Thyroid gland (tissue), 4 donors: ENCODE results near the gene HDAC8. TPM values are rescaled to one million over a fixed set of nuclear protein-coding genes. Genes with fewer than 3 reads are reported as not detected.

Source experiments
- DNase-seq, 2 donors: peaks; one replicate each; pipeline ENCODE4 v3.0.0-alpha.2; 2019
- H3K27ac ChIP-seq, 3 donors: fragments of 200-600 bp; sonication (generic); 1 replicate in 2 of 3; 2 replicates in 1 of 3; pipeline ENCODE4 v1.5.1; 2016 to 2019; ENCODE audit warnings: mild to moderate bottlenecking in 1 of 3, moderate library complexity in 1 of 3
- H3K27me3 ChIP-seq: fragments of 200-600 bp; sonication (generic); one replicate; pipeline ENCODE4 v1.5.1; 2019
- H3K36me3 ChIP-seq, 2 donors: fragments of 200-600 bp; sonication (generic); one replicate each; pipeline ENCODE4 v1.5.1; 2016 to 2019
- H3K4me1 ChIP-seq, 2 donors: fragments of 200-600 bp; sonication (generic); one replicate each; pipeline ENCODE4 v1.5.1; 2017 to 2019
- H3K4me3 ChIP-seq, 3 donors: fragments of 200-600 bp; sonication (generic); replicated peaks in 1 of 3; 1 replicate in 2 of 3; 2 replicates in 1 of 3; pipeline ENCODE4 v1.5.1; 2016; ENCODE audit warnings: mild to moderate bottlenecking in 1 of 3
- H3K9me3 ChIP-seq: fragments of 200-600 bp; sonication (generic); one replicate; pipeline ENCODE4 v1.5.1; 2017
- CTCF ChIP-seq, 6 experiments: fragments of 200-600 bp in 3 of 6; fragments of 450-650 bp in 3 of 6; sonication (generic) in 3 of 6; IDR thresholded peaks; one replicate each; pipeline ENCODE4 v1.5.1; 2016 to 2019; ENCODE audit warnings: antibody characterized with exemption in 6 of 6, mild to moderate bottlenecking in 2 of 6, inconsistent platforms in 1 of 6, moderate library complexity in 1 of 6
- POLR2A ChIP-seq, 2 donors: fragments of 450-650 bp; IDR thresholded peaks; one replicate each; pipeline ENCODE4 v1.6.1; 2017; ENCODE audit warnings: antibody characterized with exemption in 2 of 2, mild to moderate bottlenecking in 2 of 2, moderate library complexity in 1 of 2
- WGBS, 2 donors: methylation state at CpG; one replicate each; pipeline ENCODE4 v1.1.5; 2017; 5-methylcytosine and 5-hydroxymethylcytosine counted together
- intact Hi-C: fragments of 100-400 bp; cut with DNase I; formaldehyde crosslinking; loops from one replicate; pipeline ENCODE4 v1.15.1; 2023
- total RNA-seq, 4 donors: library from RNA; depleted of rRNA; stranded (reverse); fragments of >200 nt; gene quantifications; one replicate each; pipeline ENCODE4 v1.2.3, GENCODE V29; 2016

Gene HDAC8
- total RNA-seq, 4 donors from 2014 or later = 46.5 to 74.9 (median 55.4) TPM

GRCh38 chrX:72381439-72382201, 191.0 kb downstream of the HDAC8 start:
- intact Hi-C loops = no loop called here
- 15 to 37% methylated on average over 2 of the region's 2 CpGs for WGBS, 2 donors
- H3K27ac ChIP-seq = peak overlapping the region; percentile 43 to 70 (median 63)

GRCh38 chrX:72376124-72376523, 196.5 kb downstream of the HDAC8 start:
- no peak for DNase-seq
- intact Hi-C loops = no loop called here
- WGBS, 2 donors = 98 to 99% methylated on average over 9 of the region's 9 CpGs
- no peaks in the 10 kb centered on the region for H3K9me3 ChIP-seq
- no peaks in the 10 kb centered on the region for H3K27me3 ChIP-seq
- H3K4me3 ChIP-seq = no peak overlapping the region
- peaks cover 3 to 4% of the 10 kb centered on the region in 2 donors for H3K4me1 ChIP-seq
- no peaks in the 10 kb centered on the region for H3K36me3 ChIP-seq
- no peak overlapping the region for H3K27ac ChIP-seq
- TF ChIP-seq POLR2A (IDR thresholded peaks at IDR 0.05) (no peak), CTCF (IDR thresholded peaks at IDR 0.05) (no peak)

More at GRCh38 chrX:72381439-72382201, 191.0 kb downstream of the HDAC8 start:
- DNase-seq = peak; percentile 38 to 47
- TF ChIP-seq POLR2A (IDR thresholded peaks at IDR 0.05) (no peak), CTCF (IDR thresholded peaks at IDR 0.05) (no peak)
- no peaks in the 10 kb centered on the region for H3K27me3 ChIP-seq
- H3K4me3 ChIP-seq = no peak overlapping the region
- no peaks in the 10 kb centered on the region for H3K9me3 ChIP-seq
- H3K36me3 ChIP-seq = no peaks in the 10 kb centered on the region
- peaks cover 13 to 17% of the 10 kb centered on the region in 2 donors for H3K4me1 ChIP-seq

GRCh38 chrX:72373136-72373535, 199.5 kb downstream of the HDAC8 start:
- intact Hi-C loops = no loop called here
- H3K4me3 ChIP-seq = no peak overlapping the region
- H3K27me3 ChIP-seq = no peaks in the 10 kb centered on the region
- H3K36me3 ChIP-seq = no peaks in the 10 kb centered on the region
- no peaks in the 10 kb centered on the region for H3K9me3 ChIP-seq
- DNase-seq = no peak
- 96 to 100% methylated on average over 1 of the region's 1 CpG for WGBS, 2 donors
- H3K27ac ChIP-seq = no peak overlapping the region
- no peaks in the 10 kb centered on the region for H3K4me1 ChIP-seq
- TF ChIP-seq CTCF (IDR thresholded peaks at IDR 0.05) = no peak
- TF ChIP-seq POLR2A (IDR thresholded peaks at IDR 0.05) = no peak

GRCh38 chrX:72372735-72373134, 199.9 kb downstream of the HDAC8 start:
- intact Hi-C loops = no loop called here
- Histone ChIP-seq H3K27ac (no peak overlapping the region), H3K27me3 (no peaks in the 10 kb centered on the region), H3K36me3 (no peaks in the 10 kb centered on the region), H3K4me3 (no peak overlapping the region), H3K9me3 (no peaks in the 10 kb centered on the region), H3K4me1 (no peaks in the 10 kb centered on the region)
- WGBS, 2 donors = 95% methylated on average over 2 of the region's 2 CpGs
- DNase-seq = no peak
- TF ChIP-seq POLR2A (IDR thresholded peaks at IDR 0.05) = no peak
- no peak for TF ChIP-seq CTCF (IDR thresholded peaks at IDR 0.05)

GRCh38 chrX:72371405-72371804, 201.2 kb downstream of the HDAC8 start:
- no peaks in the 10 kb centered on the region for H3K4me1 ChIP-seq
- TF ChIP-seq POLR2A (IDR thresholded peaks at IDR 0.05) (no peak), CTCF (IDR thresholded peaks at IDR 0.05) (no peak)
- no peaks in the 10 kb centered on the region for H3K9me3 ChIP-seq
- H3K27me3 ChIP-seq = no peaks in the 10 kb centered on the region
- no peak for DNase-seq
- H3K36me3 ChIP-seq = no peaks in the 10 kb centered on the region
- H3K27ac ChIP-seq = no peak overlapping the region
- H3K4me3 ChIP-seq = no peak overlapping the region
- intact Hi-C loops = no loop called here
- 91 to 92% methylated on average over 3 of the region's 3 CpGs for WGBS, 2 donors
